SKM-1 (cell line): Measurements from ENCODE around the gene MEIOB.
"Not testable (repeated sequence)": the region's sequence is repeated elsewhere in the genome, so short reads cannot be mapped to it uniquely, and the experiment has no call there.

Source experiments
- DNase-seq: peaks from one replicate; lab custom pipeline; 2025; ENCODE audit not compliant: unreplicated experiment; lab: John Stamatoyannopoulos, UW

The MEIOB gene

GRCh38 chr16:1871974-1872635 is at the start of gene MEIOB:
Gene MEIOB (minus strand): TSS chr16:1872164. CDS start chr16:1868175, 3,989 bp downstream.
- peak; percentile 51 for DNase-seq

- no peak for DNase-seq
Measured at GRCh38 chr16:1920727-1921171, 48.8 kb upstream of the MEIOB start.

- not testable (repeated sequence) for DNase-seq
Measured at GRCh38 chr16:1920122-1920521, 48.2 kb upstream of the MEIOB start.

- DNase-seq: no peak
Measured at GRCh38 chr16:1919327-1919998, 47.5 kb upstream of the MEIOB start.

GRCh38 chr16:1918351-1919326 is 46.7 kb upstream of the MEIOB start, which contains the start of gene HS3ST6:
Gene HS3ST6 (minus strand): TSS chr16:1918415. CDS start chr16:1918323, 92 bp downstream.
- no peak for DNase-seq

GRCh38 chr16:1917665-1918350 is 45.8 kb upstream of the MEIOB start:
- DNase-seq: no peak

GRCh38 chr16:1917056-1917664 is 45.2 kb upstream of the MEIOB start:
- DNase-seq: no peak

GRCh38 chr16:1916640-1916990 is 44.7 kb upstream of the MEIOB start:
- DNase-seq: no peak

- DNase-seq: no peak
Measured at GRCh38 chr16:1915732-1916639, 44.0 kb upstream of the MEIOB start.

GRCh38 chr16:1914988-1915387 is 43.0 kb upstream of the MEIOB start:
- DNase-seq: no peak

- DNase-seq: no peak
Measured at GRCh38 chr16:1914084-1914608, 42.2 kb upstream of the MEIOB start.

GRCh38 chr16:1913327-1914083 is 41.5 kb upstream of the MEIOB start:
- DNase-seq: no peak

- DNase-seq: no peak
Measured at GRCh38 chr16:1912215-1912543, 40.2 kb upstream of the MEIOB start.

GRCh38 chr16:1911467-1912214 is 39.7 kb upstream of the MEIOB start:
- no peak for DNase-seq

GRCh38 chr16:1909561-1910231 is 37.7 kb upstream of the MEIOB start:
- DNase-seq: no peak

GRCh38 chr16:1908983-1909382 is 37.0 kb upstream of the MEIOB start:
- DNase-seq: no peak

GRCh38 chr16:1908184-1908583 is 36.2 kb upstream of the MEIOB start:
- DNase-seq: no peak
